A549 (cell line): ENCODE results near the gene MGLL.

Experiments
- BHLHE40 ChIP-seq: IDR thresholded peaks from 2 replicates; pipeline ENCODE4 v1.6.1; 2012; ENCODE audit warnings: low read depth, low read length, inconsistent platforms
- CEBPB ChIP-seq, 2 experiments: fragments of >200 bp in 1 of 2; sonication (Bioruptor Twin) in 1 of 2; formaldehyde crosslinking in 1 of 2; IDR thresholded peaks; 2 replicates each; pipeline ENCODE4 v1.6.1; 2012 to 2016
- EP300 ChIP-seq, 2 experiments: fragments of >200 bp; sonication (Bioruptor Twin); formaldehyde crosslinking; IDR thresholded peaks; 2 replicates in 1 of 2; 3 replicates in 1 of 2; pipeline ENCODE4 v1.6.1; 2016 to 2017
- HOXA7 ChIP-seq: fragments of 250-450 bp; sonication (Bioruptor Pico); IDR thresholded peaks from 2 replicates; pipeline ENCODE4 v1.5.0; 2020; ENCODE audit warnings: mild to moderate bottlenecking, moderate library complexity
- JUN ChIP-seq, 2 experiments: fragments of >200 bp; sonication (Bioruptor Twin); formaldehyde crosslinking; IDR thresholded peaks; 2 replicates in 1 of 2; 3 replicates in 1 of 2; pipeline ENCODE4 v1.6.1; 2016 to 2017
- KDM1A ChIP-seq: fragments of 200-600 bp; sonication (generic); IDR thresholded peaks from 2 replicates; pipeline ENCODE4 v1.6.1; 2016; ENCODE audit warnings: low read depth, mild to moderate bottlenecking
- PHF8 ChIP-seq: fragments of 200-600 bp; sonication (generic); IDR thresholded peaks from 2 replicates; pipeline ENCODE4 v1.6.1; 2016; ENCODE audit warnings: low read depth, mild to moderate bottlenecking, antibody characterized with exemption, moderate library complexity, borderline replicate concordance
- POLR2A ChIP-seq: IDR thresholded peaks from 2 replicates; pipeline ENCODE4 v1.6.1; 2012; ENCODE audit warnings: mild to moderate bottlenecking, low read length
- RAD21 ChIP-seq, 2 experiments: fragments of >200 bp in 1 of 2; sonication (Bioruptor Twin) in 1 of 2; formaldehyde crosslinking in 1 of 2; IDR thresholded peaks in 1 of 2; conservative IDR thresholded peaks in 1 of 2; 2 replicates in 1 of 2; 3 replicates in 1 of 2; pipeline ENCODE4 v1.6.1; 2012 to 2018; ENCODE audit warnings: inconsistent platforms in 1 of 2
- RFX5 ChIP-seq: fragments of 450-650 bp; IDR thresholded peaks from 2 replicates; pipeline ENCODE4 v1.7.1; 2014; ENCODE audit warnings: antibody characterized with exemption, mild to moderate bottlenecking, moderate library complexity
- ZNF302 ChIP-seq: fragments of 250-450 bp; sonication (Bioruptor Pico); IDR thresholded peaks from 2 replicates; pipeline ENCODE4 v1.9.0; 2021; ENCODE audit warnings: inconsistent platforms, mild to moderate bottlenecking, moderate library complexity
- ZSCAN20 ChIP-seq: fragments of 250-450 bp; sonication (Bioruptor Pico); IDR thresholded peaks from 2 replicates; pipeline ENCODE4 v1.8.0; 2022; ENCODE audit warnings: mild to moderate bottlenecking, moderate library complexity
- TF ChIP-seq, protein P1 (sequence below): fragments of >200 bp; sonication (Bioruptor Twin); formaldehyde crosslinking; IDR thresholded peaks from 3 replicates; pipeline ENCODE4 v1.5.1; 2016

DNA sequence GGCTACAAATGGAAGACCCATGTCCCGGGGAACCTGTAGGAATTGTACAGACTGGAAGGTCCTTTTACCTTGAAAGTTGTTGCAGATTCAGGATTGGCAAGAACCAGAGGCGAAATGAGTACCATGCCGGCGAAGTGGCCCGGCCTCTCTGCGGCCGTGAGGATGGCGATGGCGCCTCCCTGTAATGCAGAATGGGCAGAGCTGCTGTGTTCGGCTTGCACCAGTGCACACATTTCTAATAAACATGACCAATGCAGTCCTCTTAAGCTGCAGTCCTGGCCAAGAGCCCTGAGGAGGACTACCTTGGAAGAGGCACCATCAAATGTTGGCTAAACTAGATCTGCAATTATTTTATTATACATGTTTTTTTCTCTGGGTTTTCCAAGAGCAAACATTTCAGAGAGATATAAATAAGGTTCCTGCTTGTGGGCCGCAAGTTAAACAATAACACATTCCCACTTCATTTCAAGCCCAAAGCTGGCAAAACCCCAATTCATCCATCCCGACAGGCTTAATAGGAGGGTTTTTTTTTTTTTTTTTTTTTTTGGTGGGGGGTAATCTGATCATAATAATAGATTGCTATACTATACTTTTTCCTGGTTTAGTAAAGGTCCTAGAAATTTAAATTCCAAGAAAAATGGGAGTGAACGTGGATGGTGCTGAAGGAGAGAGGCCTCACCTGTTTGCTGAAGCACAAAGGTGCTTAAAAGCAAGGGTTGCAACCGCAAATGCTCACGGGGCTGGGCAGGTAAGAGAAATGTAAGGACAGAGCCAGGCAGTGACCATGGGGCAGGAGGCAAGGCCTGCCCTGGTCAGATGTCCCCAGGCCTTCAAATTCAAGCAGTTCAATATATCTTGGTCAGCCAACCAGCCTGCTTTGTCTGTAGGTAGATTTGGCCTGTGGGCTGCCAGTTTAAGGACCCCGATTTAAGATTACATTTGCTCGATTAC lies 101.1 kb downstream of the MGLL start:
- TF ChIP-seq, protein P1, sequence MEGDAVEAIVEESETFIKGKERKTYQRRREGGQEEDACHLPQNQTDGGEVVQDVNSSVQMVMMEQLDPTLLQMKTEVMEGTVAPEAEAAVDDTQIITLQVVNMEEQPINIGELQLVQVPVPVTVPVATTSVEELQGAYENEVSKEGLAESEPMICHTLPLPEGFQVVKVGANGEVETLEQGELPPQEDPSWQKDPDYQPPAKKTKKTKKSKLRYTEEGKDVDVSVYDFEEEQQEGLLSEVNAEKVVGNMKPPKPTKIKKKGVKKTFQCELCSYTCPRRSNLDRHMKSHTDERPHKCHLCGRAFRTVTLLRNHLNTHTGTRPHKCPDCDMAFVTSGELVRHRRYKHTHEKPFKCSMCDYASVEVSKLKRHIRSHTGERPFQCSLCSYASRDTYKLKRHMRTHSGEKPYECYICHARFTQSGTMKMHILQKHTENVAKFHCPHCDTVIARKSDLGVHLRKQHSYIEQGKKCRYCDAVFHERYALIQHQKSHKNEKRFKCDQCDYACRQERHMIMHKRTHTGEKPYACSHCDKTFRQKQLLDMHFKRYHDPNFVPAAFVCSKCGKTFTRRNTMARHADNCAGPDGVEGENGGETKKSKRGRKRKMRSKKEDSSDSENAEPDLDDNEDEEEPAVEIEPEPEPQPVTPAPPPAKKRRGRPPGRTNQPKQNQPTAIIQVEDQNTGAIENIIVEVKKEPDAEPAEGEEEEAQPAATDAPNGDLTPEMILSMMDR: no peak
- TF ChIP-seq EP300 (IDR thresholded peaks at IDR 0.05): no peak
- no peak for TF ChIP-seq RAD21 (conservative IDR thresholded peaks at IDR 0.05 in 1 of 2, IDR thresholded peaks at IDR 0.05 in 1 of 2)
- no peak for TF ChIP-seq PHF8
- no peak for TF ChIP-seq POLR2A
- no peak for TF ChIP-seq RFX5
- no peak for TF ChIP-seq JUN (IDR thresholded peaks at IDR 0.05)
- no peak for TF ChIP-seq ZSCAN20 (CRISPR knock-in tag)
- TF ChIP-seq BHLHE40: no peak
- no peak for TF ChIP-seq CEBPB (IDR thresholded peaks at IDR 0.05)
- no peak for TF ChIP-seq ZNF302
- no peak for TF ChIP-seq KDM1A
- no peak for TF ChIP-seq HOXA7 (CRISPR knock-in tag)
